ENCODE measurements around the gene RGS6. TPM values are rescaled to one million over a fixed set of nuclear protein-coding genes. Genes with fewer than 3 reads are reported as not detected.

RGS6 gene
- total RNA-seq, 2 donors from 2014 or later: 0.15 to 0.45 TPM

DNA sequence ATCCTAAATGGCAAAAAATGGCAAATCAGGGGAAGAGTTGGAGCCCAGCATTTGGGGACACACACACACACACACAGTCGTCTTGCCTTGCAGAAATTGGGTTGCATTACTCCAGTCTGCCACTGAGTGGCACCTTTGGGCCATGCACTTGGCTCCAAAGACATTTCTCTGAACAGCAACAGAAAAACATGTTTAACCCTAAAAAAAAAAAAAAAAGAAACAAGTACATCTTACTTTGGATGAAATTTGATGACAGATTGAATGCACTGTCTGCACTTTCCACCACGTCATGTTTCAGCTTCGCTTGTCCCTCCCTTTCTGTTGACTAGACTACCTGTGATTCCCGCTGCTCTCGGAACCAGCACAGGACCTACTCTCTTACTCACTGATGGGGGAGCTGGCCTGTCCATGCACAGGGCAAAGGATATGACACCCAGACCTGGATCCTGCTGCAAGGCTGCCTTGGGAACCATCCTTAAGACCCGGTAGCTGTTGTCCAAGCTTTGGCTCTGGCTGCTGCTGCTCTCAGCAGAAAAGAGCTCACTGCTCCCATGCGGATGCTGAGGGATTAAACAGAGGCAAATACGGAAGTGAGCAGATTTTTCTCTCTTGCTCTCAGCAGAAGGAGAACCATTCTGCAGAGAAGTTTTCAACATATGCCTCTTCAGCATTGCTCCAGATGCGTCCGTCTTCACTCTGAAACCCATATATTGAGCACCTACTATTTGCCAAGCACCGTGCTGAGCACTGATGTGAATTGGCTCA is 584.9 kb downstream of the RGS6 start:
- Histone ChIP-seq H3K9me3 (no peaks in the 10 kb centered on the region), H3K36me3 (no peaks in the 10 kb centered on the region), H3K9ac (ENCODE audit: low read depth in 2 of 2, low read length in 2 of 2) (no peak overlapping the region), H3K27me3 (no peaks in the 10 kb centered on the region), H3K4me1 (no peaks in the 10 kb centered on the region), H3K27ac (no peak overlapping the region), H3K4me3 (no peak overlapping the region)
- peak; percentile 71 for DNase-seq
- TF ChIP-seq, protein P1, sequence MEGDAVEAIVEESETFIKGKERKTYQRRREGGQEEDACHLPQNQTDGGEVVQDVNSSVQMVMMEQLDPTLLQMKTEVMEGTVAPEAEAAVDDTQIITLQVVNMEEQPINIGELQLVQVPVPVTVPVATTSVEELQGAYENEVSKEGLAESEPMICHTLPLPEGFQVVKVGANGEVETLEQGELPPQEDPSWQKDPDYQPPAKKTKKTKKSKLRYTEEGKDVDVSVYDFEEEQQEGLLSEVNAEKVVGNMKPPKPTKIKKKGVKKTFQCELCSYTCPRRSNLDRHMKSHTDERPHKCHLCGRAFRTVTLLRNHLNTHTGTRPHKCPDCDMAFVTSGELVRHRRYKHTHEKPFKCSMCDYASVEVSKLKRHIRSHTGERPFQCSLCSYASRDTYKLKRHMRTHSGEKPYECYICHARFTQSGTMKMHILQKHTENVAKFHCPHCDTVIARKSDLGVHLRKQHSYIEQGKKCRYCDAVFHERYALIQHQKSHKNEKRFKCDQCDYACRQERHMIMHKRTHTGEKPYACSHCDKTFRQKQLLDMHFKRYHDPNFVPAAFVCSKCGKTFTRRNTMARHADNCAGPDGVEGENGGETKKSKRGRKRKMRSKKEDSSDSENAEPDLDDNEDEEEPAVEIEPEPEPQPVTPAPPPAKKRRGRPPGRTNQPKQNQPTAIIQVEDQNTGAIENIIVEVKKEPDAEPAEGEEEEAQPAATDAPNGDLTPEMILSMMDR (IDR thresholded peaks at IDR 0.05): peak; percentile 88
- intact Hi-C loops (cut with DNase I): loop anchor here (2.0 kb wide), 1 partner anchor 388 kb away; no protein-coding TSS in a partner anchor

DNA sequence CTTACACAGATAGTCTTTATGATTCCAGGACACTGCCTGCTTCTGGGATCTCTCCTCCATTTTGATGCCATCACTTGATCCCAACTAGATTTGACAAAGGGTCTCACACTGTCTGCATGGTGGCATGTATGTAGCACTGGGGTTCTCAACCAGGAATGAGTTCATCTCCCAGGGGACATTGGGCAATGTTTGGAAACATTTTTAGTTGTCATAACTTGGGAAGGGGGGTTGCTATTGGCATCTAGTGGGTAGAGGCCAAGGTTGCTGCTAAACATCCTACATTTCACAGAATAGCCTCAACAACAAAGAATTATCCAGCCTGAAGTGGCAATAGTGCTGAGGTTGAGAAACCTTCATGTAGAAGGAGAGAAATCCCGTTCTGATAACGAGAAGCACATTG is 585.5 kb downstream of the RGS6 start:
- intact Hi-C loops (cut with DNase I): loop anchor here (2.0 kb wide), 2 partner anchors 387 to 429 kb away; no protein-coding TSS in a partner anchor
- Histone ChIP-seq H3K9me3 (no peaks in the 10 kb centered on the region), H3K4me3 (no peak overlapping the region), H3K4me1 (no peaks in the 10 kb centered on the region), H3K27me3 (no peaks in the 10 kb centered on the region), H3K36me3 (no peaks in the 10 kb centered on the region), H3K27ac (no peak overlapping the region), H3K9ac (ENCODE audit: low read depth in 2 of 2, low read length in 2 of 2) (no peak overlapping the region)
- no peak for DNase-seq
- TF ChIP-seq, protein P1 (IDR thresholded peaks at IDR 0.05): no peak

DNA sequence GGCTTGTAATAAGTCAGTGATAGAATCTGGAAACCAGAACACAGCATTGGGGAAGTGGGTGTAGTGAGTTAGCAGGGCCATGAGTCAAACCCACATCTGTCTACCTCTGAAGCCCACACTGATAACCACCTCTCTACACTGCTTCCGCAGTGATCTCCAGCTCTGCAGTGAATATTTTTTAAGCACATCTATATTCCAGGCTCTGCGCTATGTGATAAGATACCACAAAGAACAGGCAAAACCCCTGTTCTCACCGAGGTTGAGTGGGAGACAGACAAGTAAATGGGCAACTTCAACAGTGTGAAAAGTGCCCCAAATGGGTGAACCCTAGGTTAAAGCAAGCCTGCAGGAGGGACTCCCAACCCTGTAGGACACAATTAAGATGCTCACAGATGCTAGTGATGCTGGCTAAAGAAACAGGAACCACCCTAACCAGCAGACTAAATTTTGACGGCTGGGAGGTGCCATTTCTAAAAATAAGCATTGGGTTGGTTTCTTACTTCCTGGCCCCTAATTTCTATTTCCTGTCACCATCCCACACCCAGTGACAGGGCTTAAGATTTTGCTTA is 586.7 kb downstream of the RGS6 start:
- H3K4me3 ChIP-seq: no peak overlapping the region
- no peak for DNase-seq
- H3K27ac ChIP-seq: no peak overlapping the region

DNA sequence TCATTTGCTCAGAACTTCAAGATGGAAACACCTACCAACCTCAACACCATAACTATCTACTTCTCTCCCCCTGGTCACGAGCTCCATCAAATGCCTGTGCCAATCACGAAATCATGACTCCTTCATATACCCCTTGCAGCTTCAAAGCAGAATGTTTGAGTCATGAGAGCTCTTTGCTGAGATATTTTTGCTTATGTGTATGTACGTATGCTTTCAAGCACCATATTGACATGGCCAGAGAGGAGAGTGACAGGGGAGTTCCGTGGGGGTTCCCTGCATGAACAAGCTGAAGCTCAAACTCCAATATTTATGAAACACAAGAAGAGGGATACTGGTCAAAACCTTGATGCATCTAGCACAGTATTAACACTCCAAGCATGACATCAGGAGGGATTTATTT is 587.3 kb downstream of the RGS6 start:
- Histone ChIP-seq H3K4me3 (no peak overlapping the region), H3K27me3 (no peaks in the 10 kb centered on the region), H3K4me1 (no peaks in the 10 kb centered on the region), H3K36me3 (no peaks in the 10 kb centered on the region), H3K9me3 (no peaks in the 10 kb centered on the region), H3K27ac (no peak overlapping the region), H3K9ac (ENCODE audit: low read depth in 2 of 2, low read length in 2 of 2) (no peak overlapping the region)
- no peak for DNase-seq
- intact Hi-C loops (cut with DNase I): loop anchor here (2.0 kb wide), 1 partner anchor 427 kb away; no protein-coding TSS in a partner anchor
- TF ChIP-seq, protein P1 (IDR thresholded peaks at IDR 0.05): no peak

More for the DNA sequence above, 586.7 kb downstream of the RGS6 start:
- TF ChIP-seq, protein P1 (IDR thresholded peaks at IDR 0.05): no peak
- Histone ChIP-seq H3K9ac (ENCODE audit: low read depth in 2 of 2, low read length in 2 of 2) (peak overlapping the region in 1 of 2 donors; percentile 37), H3K9me3 (no peaks in the 10 kb centered on the region), H3K27me3 (no peaks in the 10 kb centered on the region), H3K4me1 (no peaks in the 10 kb centered on the region), H3K36me3 (no peaks in the 10 kb centered on the region)
- intact Hi-C loops (cut with DNase I): loop anchor here (2.0 kb wide), 1 partner anchor 428 kb away; no protein-coding TSS in a partner anchor

DNA sequence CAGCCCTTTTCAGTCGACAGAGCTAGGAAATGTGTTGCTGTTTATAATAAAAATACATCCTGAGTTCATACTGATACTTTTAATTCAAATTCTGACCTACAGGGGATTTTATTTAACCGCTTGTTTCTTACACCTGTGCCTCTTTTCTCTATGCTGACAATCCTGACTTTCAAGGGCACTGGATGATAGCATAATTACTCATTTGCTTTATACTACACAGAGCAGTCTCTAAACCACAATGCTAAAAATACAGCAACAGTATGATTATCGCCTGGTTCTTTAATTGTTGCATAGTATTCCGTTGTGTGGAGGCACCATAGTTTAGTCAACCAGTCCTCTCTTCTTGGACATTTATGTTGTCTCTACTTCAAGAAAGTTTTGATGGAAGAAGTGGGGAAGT is 588.8 kb downstream of the RGS6 start:
- no peaks in the 10 kb centered on the region for H3K27me3 ChIP-seq
- H3K36me3 ChIP-seq: no peaks in the 10 kb centered on the region
- H3K4me3 ChIP-seq: no peak overlapping the region
- H3K9me3 ChIP-seq: no peaks in the 10 kb centered on the region
- no peak overlapping the region for H3K9ac ChIP-seq (ENCODE audit: low read depth in 2 of 2, low read length in 2 of 2)
- intact Hi-C loops (cut with DNase I): no loop called here
- DNase-seq: no peak
- TF ChIP-seq, protein P1 (IDR thresholded peaks at IDR 0.05): no peak
- H3K27ac ChIP-seq: no peak overlapping the region
- H3K4me1 ChIP-seq: no peaks in the 10 kb centered on the region

All from colonic mucosa (tissue), 4 donors.